GM19372 (cell line): ENCODE data around the gene NELFB.

Experiments
- ATAC-seq: cut with Tn5 transposase; IDR thresholded peaks from one replicate; pipeline ENCODE4 v1.9.1; 2021; ENCODE audit warnings: mild to moderate bottlenecking, low read depth, moderate library complexity; ENCODE audit not compliant: unreplicated experiment

The NELFB gene

DNA sequence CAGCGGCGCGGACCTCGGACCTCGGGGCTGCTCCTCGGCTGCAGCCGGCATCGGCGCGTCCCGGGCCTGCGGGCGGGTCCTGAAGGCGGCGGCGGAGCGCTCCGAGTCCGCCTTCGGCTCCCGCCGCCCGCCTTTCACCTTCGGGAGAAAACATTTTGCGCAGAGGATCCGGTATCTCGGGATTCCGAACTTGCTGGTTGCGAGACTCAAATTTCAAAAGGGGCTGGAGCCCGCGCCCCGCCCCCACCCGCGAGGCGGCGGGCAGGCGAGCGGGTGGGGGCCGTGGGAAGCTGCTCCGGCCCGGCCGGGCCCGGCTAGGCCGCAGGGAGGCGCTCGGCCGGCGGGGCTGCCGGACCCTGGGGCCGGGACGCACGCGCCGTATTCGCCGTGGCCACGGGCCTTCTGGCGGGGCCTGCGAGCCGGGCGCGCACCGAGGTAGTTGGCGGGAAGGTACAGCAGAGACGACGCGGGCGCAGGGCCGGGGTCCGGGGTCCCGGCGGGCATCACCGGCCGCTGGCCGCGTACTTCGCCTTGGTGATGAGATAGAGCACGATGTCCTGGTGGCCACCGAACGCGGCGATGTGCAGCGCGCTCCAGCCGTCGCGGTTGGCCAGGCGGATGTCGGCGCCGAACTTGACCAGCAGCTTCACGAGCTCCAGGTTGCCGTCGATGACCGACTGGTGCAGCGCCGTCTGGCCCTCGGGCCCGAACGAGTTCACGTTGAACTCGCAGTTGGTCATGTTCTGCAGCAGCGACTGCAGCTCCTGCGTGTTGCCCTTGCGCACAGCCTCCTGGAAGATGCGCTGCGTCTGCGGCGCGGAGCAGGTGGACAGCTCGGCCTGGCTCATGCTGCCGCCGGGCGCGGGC is 46.2 kb downstream of the NELFB start:
- no peak for ATAC-seq

DNA sequence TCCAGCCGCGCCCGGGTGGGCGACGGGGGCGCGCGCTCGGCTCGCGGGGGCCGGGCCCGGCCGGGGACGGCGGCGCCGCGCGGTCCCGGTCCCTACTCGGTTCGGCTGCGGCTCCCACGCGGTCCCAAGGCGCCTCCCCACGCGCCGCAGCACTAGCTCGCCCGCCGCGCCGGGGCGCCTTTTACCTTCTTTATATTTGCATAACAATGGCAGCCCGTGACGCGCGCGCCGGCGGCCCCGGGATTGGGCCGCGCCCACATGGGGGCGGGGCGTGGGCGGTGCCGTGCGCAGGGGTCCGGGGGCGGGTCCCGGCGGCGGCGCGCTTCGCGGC is 47.0 kb downstream of the NELFB start, which contains the start of gene NRARP:
NRARP (minus strand) TSS at position 154 of the 331 bp plus-strand sequence. CDS start 343 bp downstream, outside the sequence.
- peak; percentile 69 for ATAC-seq

DNA sequence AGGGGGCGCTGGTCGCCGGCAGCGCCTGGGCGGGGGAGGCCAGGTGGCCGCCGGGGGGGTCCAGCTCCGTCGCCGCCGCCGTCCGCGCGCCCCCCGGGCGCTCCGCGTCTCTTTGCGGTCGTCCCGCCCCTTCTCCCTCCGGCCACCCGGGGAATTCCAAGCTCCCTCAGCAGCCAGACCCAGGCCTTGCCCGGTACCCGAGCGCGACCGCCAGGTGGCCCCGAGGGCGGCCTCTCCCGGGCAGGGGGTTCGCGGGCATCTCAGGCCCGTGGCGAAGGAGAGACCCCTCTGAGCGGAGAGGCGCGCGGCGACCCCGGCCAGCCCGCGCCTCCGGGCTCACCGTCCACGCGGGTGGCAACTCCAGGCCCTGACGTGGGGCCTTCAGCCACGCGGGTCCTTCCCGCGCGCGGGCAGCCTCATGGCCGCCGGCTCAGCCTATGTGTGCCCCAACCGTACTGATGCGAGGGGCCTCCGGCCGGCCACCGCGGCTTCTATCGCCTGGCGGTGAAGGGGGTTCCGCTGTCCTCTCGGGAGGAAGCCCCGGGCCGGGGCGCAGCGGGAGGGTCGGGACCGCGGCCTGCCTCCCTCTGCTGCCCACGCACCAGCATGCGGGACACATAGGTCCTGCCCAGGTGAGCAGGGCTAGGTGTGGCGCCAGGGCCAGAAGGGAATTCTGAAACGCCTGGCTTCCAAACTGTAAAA is 47.5 kb downstream of the NELFB start:
- ATAC-seq: no peak

DNA sequence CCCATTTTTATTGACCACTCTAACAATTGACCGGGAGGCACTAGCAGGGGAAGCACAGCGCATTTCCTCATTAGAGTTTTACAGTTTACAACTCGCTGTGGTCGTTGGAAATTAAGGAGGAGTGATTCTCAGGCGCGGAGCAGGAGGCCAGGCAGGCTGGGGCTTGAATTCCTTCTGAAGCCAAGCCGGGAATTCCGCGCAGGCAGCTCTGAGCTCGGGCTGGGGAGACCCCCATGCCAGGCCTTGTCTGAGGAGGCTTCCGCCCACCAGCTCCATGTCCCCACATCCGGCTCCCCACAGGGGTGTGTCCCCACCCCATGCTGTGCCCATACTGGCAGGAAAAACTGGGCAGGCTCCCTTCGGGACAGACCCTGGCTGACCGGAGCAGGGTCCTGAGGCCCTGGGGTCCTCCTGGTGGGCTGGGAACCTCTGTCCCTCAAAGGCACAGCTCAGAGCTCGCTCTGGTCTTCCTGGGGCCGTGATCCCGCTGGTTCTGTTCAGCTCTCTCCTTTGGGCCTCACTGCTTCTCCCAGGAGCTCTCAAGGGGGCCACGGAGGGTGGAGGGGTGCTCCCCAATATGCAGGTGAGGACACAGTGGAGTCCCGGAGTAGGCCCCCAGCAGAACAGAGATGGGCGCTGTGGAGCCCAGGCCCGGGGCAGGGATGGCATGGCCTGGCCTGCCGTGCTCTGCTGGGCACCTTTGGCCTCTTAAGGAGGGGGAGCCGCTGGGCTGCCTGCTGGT is 48.2 kb downstream of the NELFB start:
- ATAC-seq: no peak

DNA sequence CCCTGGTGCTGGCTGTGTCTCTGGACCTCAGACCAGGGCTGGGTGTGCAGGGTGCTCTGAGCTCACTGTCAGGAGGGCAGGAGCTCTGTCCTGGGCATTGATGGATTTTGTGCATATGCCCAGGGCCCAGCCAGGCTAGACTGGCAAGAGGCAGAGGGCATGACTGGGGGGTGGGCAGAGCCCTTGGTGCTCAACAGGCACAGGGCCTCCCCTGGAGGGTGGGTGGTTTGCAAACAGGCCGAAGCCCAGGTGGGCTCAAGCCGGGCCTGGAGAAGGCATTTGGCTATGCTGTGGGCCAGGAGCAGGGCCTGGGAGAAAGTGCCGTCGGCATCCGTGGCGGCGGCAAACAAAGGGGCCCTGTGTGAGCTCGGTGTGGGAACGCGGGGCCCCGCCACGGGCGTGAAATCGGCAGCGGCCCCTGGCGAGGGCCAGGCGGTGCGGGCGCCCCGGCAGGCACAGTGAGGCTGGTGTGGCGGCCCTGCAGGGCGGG is 48.8 kb downstream of the NELFB start:
- ATAC-seq: no peak

DNA sequence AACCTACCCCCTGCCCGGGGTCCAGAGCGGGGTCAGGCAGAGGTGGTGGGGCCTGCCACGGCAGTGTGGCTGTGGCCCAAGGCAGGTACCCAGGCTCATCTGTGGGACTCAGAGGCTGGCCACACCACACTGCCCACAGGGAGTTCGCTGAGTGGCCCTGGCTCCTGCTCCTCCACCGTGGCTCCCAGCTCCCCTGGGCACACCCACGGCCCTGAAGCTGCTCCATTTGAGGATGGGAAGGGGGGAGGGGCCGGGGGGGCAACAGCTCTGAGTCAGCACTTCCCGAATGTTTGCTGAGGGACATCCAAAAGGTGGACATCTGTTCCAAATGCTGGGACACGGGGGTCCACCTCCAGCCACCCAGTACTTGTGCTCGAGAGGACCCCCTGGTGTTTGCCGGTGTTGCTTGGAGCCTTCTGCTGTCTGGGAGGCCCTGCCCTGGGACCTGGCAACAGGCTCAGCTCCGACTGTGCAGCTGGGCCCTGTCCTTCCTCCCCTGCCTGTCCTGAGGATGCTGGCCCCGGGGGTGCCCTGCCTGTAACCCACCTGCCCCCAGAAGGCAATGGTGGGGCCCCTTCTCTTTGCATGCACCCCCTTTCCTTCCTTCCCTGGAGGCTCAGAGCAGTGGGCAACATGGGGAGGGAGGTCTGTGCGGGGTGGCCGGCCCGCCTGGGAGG is 49.4 kb downstream of the NELFB start:
- no peak for ATAC-seq

DNA sequence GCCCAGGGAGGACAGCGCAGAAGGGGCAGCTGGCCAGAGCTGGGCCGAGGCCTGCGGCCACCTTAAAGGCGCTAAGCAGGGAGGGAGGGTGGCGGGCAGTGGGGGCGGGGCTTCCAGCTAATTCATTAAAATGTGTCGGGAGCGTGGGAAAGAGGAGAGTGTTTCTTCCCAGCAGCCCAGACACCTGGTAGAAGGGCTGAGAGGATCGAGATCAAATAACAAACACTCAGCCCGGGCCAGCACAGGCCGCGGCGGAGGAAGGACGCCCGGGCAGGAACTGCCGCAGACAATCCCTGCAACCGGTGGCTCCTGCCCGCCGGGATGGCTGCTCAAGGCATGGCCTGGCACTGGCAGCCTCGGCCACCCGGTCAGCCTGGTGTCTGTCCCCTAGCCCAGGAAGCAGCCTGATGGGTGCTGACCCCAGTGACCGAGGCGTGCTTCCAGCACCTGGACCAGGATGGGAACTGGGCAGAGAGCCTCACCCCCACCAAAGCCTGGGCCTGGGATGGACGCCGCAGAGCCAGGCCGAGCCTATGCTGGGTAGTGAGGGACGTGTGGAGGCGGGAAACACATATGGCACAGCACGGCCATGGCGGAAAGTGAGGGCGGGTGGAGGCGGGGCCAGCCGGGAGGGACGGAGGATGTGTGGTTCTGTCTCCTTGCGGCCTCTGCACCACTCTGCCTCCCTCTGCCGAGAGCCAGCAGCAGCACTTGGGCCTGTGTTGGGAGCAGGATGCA is 50.1 kb downstream of the NELFB start:
- ATAC-seq: no peak

DNA sequence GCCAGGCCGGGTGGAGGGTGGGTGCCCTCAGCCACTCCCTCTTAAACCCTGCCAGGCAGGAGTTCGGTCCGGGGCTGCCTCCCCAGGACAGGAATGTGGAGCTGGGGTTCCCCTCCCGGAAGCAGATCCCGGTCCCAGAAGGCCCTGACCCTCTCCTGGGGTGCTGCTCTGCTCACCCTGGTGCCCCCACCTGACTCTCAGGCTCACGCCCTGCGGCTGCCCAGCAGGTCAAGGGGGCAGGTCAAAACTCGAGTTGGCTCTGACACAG is 50.6 kb downstream of the NELFB start:
- ATAC-seq: no peak

DNA sequence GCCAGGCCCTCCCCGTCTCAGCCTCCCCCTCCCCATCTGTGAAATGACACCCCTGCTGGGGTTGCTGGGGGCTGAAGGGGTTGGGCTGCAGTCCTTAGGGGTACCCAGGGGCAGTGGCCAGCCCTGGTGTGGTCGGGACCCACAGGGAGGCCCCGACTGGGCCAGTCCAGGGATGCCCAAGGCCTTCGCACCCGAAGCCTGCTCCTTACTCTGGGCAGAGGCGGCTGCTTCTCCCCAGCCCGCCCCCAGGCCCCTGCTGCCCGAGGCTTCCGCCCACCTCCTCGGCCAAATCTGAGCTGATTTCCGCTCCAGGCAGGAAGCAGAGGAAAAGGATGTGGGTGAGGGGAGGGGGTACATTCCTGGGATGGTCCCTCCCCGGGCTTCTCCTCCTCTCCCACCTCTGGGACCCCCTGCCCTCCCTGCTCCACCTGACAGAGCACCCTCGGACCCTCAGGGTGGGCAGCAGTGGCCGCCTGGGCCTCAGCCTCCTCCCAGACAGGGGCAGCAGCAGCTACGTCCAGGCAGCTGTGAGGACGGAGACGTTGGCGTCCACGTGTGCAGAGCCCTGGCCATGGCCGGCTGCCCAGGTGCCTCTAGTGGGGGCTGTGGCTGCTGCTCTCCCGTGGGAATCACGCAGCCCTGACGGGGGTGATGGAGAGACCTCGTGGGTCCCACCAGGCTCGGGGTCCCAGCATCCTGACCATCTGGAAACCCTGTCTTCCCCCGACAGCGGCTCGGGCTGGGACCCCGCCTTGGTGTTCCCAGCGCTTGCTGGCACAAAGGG is 51.1 kb downstream of the NELFB start:
- no peak for ATAC-seq

DNA sequence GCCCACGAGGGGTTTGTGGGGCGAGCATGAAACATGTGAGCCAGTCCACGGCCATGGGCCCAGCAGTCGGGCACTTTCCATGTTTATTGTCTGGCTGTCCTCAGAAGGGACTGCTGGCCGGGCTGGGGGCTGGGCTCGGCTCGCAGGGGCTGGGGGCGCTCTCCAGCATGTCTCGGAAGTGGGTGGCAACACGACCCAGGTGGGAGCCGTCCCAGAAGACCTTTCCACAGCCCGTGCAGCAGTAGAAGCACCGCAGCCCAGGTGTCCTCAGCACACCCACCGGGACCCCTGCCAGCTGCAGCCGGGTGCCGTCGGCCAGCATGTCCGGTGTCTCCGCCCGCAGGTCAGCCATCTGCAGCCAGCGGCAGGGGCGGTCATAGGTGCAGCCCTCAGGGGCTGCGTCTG is 51.7 kb downstream of the NELFB start:
- ATAC-seq: no peak

DNA sequence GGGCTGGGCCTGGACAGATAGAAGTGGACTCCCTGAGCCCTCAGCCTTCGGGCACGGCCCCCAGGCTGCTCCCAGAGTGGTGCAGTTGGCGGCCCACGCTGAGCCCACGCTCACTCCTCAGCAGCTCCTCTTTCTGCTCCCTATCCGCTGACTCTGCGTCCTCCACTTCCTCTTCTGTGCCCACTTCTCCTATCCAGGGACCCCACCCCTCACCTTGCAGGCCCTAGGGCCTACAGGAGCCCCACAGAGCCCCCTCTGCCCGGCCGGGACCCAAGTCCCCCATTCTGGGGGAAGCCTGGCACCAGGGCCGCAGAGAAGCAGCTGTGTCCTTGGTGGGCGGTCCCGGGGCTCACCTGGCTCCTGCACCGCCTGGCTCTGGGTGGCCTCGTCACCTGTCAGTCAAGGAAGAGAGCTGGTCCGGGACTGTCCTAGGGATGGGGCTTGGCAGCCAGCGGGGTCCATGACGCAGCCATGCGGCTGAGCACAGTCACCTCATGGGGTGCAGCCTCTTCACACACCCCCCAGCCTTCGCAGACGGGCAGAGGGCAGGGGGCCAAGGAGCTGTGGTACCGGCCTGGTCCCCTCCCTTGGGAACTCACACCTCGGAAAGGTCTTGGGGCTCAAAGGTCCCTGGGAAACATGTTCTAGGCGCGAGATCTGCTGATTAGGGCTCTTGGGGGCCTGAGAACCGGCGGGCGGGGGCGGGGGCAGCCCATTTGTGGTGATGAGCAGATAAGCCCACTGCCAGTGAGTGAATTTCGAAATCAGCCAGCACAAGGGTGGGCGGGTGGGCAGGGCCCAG is 52.3 kb downstream of the NELFB start:
- no peak for ATAC-seq

DNA sequence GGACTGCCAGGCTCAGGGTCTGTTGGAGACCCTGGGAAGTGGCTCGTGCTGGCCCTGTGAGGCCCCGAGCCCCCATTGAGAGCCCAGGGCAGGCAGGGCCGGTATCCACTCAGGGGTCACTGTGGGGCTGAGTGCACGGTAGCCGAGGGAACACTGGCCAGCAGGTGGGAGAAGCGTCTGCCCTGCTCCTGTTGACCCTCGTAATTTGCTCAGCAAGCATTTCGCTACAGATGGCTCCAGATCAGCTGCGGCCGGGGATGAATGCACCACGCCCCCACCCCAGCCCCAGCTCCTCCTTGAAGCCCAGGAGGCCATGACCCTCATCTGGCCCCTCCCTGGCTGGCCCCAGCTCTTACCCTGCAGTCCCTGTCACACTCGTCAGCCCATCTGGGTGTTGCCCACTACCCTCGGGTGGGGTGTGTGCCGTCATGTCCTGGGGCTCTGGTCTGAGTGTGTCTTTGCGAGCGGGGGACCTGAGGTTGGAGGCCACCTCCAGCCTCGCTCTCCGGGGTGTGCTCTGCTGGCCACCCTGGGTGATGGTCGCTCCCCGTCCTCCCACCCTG is 53.0 kb downstream of the NELFB start:
- no peak for ATAC-seq

DNA sequence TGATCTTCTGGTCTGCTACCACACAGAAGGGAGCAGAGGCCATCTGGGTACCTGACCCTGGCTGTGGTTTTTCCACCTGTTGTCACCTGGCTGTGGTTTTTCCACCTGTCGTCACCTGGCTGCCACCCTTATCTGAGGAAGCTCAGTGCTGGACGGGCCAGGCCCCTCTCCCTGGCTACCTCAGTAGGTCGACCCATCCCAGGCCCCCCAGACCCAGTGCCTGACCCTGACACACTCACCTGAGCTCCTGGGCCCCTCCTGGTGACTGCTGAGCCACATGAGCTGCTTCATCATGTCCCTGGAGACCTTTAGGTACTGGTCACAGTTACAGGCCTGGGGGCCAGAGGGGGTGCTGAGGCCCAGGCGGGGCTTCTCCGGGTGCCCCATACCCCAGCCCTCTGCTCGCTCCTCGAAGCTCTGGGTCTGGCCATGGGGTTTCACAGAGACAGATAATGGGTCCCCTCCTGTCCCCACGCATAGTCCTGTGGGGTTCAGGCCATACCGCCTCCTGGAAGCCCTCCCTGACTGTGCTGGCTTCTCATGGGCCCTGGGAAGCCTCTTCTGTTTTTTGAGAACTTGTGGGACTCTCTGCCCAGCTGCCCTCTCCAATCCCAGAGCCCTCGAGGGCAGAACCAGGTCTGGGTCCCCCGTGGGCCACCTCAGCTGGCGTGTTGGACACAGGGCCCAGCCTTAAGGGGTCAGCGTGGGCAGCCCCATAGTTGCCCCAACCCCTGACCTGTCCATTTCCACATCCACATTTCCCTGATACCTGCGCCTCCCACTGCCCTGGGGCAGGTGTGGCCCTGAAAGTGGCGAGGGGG is 54.5 kb downstream of the NELFB start:
- no peak for ATAC-seq

DNA sequence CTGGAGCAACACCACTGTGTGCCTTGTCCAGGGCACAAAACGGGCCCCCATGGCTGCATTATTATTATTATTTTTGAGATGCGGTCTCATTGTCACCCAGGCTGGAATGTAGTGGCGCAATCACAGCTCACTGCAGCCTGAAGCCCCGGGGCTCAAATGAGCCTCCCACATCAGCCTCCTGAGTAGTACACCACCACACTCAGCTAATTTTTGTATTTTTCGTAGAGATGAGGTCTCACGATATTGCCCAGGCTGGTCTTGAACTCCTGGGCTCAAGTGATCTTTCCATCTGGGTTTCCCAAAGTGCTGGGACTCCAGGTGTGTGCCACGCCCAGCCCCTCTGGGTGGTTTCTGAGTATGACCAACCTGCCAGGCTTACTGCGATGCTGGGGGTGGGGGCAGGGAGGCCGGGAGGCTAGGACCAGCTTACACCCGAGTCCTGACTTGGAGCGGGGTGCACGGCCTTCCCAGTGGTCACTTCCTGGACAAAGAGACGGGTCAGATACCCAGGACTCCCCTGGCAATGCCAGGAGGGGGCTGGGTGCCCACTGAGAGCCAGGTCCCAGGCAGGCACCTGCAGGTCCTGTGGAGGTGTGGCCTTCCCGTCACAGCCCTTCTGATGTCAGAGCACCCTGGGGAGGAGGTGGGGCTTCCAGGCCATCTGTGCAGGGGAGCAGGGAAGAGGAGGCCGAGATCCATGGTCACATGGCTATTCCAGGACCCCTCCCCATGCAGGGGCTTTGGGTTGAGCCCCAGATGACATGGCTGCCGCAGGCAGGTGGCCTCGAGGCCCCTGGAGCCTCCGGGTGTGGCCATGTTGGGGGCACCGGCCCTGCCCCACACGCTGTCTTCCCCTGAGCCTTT is 55.3 kb downstream of the NELFB start:
- no peak for ATAC-seq

DNA sequence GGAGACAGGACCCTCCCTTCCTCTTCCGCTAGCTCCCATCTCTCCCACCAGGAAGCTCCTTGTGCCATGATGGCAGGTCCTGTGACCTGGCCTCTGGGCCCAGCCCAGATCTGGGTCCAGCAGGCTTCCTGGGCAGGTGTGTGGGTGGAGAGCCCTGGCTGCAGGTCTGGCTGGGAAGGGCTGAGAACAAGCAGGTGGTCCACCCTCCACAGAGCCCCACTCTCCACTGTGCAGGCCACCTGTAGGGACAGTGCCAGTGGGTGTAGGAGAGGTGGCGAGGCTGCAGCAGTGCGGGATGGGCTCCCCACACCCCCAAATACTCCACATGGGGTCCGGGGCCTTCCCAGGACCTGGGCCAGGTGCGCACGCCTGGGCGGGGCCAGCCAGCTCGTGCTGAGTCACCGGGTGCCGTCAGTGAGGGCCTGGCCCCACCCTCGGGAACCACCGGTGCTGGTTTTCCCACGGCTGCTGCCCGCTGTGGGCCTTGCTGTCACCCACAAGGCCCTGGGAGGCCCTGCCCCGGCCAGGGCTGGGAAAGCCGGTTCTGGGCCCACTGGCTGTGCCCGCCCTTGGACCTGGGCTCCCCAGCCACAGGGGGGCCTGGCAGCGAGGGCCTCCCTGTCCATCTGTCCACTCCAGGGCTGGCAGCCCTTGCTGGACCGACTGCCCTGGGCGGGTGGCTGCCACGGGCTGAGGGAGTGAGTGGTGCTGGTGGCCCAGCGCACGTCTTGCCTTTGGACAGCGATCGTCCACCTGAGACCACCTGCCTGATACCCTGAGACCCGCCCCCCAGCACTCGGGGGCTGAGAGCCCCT is 56.3 kb downstream of the NELFB start:
- no peak for ATAC-seq
